Myocyte (in vitro differentiated cells): ENCODE measurements around the gene CHN1. TPM values are rescaled to one million over a fixed set of nuclear protein-coding genes. Genes with fewer than 3 reads are reported as not detected.

Source experiments
- DNase-seq: peaks from one replicate; pipeline ENCODE4 v3.0.0-alpha.2; 2012; ENCODE audit warnings: low read depth
- total RNA-seq: library from RNA; depleted of rRNA; stranded (reverse); fragments of >200 nt; gene quantifications from 2 replicates; pipeline ENCODE4 v1.2.3, GENCODE V29; 2014

CHN1 gene
- total RNA-seq, 1 donor from 2014 or later = 43.0 TPM

DNA sequence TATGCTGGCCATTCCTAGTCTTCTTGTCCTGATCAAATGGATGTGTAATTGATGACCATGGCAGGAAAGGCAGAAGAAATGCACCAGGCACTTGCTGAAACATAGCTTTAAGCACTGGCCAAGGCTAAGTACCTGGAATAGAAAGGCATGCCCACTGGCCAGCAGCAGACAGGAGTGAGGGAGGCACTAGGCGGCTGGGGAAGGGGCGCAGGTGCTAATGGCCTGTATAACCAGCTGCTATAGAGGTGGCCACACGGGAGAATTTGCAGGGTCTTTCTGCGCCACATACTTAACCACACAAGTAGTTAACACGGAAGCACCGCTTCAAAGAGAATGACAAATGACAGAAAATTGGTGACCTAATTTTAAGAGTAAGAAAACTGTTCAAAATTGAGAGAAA lies 174.6 kb downstream of the CHN1 start:
- DNase-seq = no peak

DNA sequence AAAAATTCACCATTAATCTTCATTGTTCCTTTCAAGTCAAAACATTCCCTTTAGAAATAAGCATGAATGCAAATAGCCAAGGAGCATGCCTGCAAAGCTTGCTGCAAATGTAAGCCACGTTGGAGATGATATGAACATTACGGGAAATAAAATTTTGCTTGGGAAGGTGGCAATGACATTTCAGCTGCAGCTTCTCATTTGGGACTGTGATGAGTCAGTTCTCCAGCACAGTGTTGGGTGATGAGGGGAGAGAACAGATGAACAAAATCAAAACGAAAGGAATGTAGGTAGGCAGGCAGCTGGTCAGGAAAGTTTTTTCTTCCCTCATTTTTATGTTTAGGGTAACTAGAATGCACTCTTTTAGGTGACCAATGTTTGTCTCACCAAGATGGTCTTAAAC lies 175.6 kb downstream of the CHN1 start:
- DNase-seq = no peak

DNA sequence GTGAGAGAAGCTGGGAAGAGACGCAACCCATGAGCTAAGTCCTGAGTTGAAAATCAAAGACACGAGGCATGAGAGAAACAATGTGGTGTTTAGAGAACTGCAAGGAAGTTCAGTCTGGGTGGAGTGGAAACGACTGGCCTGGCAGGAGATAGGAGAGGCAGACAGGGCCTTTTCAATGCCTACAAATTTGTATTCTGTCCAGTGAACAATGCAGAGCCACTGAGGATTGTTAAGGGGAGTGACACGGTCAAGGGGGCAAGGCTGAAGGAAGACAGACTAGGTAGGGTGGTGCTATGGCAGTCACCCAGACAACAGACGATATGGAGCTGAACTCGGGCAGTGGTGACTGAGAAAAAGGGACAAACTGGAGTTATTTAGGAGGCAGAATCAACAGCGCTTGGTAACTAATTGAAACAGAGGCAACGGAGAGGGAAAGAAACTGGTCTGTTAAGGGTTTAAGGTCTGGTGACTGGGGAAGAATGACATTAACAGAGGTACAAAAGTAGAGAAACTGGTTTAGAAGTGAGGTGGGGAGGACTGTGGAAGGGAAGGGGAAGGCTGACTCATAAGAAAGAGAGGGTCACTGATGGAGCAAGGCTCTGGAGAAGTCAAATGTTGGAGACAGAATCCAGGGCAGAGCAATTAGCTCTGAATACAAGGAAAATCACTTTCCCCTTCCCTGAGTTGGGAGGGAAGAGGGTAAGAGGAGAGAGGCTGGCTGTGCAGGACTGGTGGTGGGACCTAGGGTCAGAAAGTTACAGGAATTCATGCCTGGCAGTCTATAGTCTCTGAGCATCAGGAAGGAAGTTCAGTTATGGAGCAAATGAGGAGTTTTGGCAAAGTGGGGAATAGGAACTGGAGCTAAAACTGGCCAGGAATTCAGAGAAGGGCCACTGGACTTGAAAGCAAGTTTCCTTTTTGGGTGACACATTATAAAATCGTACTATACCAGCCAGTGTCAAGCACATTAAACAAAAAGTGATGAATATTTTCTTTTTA lies 177.5 kb downstream of the CHN1 start:
- no peak for DNase-seq

DNA sequence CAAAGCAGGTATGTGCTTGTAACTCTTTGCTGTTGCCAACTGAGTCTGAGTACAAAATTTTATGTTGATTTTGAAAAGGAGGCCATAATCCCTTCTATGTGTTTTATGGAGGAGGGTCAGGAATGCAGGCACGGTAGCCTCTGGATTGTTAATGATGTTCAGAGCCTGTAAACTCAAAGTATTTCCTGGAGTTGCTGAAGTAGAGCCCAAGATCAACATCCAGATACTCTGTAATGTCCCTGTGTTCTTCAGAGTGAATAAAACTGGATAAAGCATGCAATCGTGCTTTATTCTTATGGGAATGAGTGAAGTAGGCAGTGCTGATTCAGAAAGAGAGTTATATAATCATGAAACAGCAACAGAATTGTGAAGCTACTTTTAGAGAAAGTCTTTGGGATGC lies 179.1 kb downstream of the CHN1 start:
- DNase-seq = no peak

DNA sequence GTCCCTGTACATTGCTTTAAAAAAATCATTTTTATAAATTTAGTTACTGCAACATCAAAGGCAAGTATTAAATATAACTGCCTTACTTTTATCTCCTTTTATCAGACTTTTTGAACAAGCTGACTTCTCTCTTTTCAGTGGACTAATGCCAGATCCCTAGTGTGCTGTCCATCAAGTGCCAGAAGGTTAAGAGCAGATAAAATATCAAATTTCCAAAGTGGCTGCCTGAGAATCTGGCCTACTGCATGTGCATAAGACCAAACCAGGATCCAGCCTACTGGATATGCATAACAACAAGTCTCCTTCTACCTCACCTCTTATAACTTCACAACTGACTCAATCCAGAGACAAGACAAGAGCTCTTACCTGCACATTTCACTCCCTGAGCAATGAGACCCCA lies 181.1 kb downstream of the CHN1 start:
- DNase-seq = peak; percentile 45

DNA sequence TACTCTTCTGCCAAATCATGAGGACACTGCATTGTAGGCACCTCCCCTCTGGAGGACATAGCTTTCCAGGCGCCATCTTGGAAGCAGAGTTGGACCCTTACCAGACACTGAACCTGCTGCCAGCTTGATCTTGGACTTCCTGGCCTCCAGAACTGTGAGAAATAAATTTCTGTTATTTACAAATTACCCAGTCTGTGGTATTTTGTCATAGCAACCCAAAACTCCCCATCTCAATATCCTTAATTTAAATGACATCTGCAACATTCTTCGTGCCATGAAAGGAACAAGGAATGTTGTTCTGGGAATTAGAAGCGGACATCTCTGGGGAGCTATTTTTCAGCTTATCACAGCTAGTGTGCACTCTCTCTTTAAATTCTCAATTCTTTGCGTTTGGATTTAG lies 183.6 kb downstream of the CHN1 start:
- no peak for DNase-seq

DNA sequence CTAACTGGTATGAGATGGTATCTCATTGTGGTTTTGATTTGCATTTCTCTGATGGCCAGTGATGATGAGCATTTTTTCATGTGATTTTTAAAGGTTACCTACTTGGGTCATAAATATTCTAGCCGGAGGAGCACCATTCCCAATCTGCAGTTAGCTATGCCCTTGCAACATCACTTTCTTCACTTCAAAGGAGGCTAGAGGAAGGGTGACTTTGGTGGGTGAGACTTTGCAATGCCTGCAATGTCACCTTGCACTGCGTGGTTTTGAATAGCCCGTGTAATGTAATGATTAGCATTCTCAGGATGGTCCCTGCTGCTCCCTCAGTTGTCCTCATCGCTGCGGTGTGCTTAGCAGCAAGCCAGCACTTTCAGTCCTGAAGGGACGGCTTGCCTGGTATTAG lies 184.8 kb downstream of the CHN1 start:
- DNase-seq = no peak

DNA sequence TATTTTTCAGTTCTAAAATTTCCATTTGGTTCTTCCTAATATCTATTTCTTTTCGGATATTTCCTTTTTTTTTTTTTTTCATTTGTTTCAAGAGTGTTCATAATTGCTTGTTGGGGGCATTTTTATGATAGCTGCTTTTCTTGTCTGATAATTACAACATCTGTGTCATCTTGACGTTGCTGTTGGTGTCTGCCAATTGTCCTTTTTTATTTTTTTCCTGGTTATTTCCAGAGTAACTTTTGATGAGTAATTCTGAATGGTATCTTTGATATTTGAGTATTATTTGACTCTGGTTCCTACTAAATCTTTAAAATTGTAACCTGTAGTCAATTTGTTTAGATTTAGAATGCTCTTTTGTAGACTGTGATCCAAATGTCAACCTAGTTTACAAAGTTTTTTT lies 189.7 kb downstream of the CHN1 start:
- DNase-seq = no peak

DNA sequence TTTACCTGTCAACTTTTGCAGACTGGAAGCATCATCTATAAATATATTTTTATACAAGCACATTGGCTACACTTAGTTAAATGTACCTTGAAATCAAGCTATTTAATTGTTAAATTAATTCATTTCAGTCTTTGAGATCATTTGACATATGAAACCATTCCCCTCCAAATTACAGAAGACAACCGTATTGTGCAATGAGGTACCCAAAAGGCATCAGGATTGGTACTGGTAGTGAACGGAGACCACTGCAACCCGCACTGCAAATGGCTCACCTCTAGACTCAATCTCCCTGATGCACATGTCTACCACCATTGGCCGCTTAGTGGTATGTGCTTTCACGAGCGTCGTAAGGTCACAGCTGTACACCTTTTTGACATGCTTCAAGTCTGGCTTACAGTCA lies 193.1 kb downstream of the CHN1 start:
- DNase-seq = no peak

DNA sequence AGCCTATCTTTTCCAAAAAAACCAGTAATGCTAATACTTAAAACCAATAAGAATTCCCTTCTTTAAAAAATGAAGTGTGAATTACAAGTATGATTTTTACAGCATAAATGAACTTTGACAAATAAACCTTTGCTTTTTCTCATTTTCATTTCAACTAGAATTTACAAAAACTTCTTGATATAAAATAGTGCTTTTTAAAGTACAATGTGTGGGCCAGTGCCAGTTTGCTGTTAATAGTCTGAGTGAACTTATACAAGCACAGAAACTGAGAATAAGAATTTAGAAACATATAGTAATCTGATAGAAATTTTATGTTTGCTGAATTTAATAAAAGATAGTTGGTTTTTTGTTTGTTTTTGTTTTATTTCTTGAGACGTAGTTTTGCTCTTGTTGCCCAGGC lies 197.2 kb downstream of the CHN1 start:
- no peak for DNase-seq

DNA sequence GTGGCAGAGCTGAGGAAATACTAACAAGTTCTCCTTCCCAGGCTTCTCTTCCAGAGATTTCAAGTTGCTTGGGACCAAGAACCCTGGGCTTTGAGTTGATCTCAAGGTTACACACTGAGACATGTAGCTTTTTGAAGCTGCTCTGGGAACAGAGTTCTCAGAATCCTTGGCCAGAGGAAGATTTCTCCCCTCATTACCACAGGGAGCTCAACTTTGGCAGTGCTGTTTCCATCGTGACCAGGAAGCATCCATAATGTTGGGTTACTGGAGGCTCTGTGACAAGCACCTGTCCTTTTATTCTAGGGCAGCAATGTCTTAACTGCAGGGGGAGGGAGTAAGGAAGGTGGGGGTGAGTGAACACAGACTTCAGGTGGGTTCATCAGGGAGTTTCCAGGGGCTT lies 199.4 kb downstream of the CHN1 start:
- no peak for DNase-seq

DNA sequence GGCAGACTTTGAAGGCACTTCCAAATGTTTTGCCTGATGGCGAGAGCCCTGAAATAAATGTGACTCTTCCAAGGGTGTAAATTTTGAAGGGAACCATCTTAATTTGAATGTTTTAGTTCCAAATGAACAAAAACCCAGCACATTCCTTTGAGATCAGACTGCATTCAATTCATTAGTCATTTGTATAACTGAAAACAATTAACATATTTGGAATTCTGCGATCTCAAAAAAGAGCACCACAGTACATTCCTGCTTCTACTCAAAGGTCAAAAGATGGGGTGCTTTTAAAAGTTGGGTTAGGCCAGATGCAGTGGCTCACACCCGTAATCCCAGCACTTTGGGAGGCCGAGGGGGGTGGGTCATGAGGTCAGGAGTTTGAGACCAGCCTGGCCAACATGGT lies 202.7 kb downstream of the CHN1 start:
- DNase-seq = no peak

DNA sequence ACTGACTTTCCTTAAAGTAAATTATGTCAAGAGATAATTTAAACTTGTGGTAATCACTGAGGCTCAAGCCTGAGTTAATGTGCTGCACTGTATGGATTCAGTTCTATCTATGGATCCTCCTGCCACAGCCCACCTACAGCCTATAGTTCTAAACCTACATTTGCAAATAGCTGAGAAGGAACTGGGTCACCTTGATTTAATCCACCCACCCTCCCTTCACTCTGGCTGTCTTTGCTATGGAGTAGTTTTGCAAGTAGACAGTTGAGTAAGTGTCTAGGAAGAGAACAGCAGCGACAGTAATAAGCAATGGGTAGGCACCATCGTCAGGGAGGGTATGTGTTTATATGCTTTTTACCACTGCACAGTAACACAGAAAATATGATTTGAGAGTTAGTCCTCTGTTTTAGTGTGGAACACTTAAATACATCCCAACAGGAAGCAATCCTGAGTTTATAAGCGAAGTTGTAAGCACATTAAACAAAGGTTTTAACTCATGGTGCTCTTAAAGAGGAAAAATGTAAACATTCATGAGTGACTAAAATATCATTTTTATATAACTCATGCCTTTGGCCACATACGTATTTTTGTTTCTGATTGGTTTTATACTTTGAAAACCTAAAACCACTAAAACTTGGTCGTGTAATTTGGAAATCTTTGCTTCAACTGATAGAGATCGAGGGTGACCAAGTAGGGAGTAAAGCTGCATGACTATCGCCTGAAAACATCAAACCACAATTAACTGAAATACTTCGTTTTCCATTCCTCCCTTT lies 204.6 kb downstream of the CHN1 start:
- no peak for DNase-seq

DNA sequence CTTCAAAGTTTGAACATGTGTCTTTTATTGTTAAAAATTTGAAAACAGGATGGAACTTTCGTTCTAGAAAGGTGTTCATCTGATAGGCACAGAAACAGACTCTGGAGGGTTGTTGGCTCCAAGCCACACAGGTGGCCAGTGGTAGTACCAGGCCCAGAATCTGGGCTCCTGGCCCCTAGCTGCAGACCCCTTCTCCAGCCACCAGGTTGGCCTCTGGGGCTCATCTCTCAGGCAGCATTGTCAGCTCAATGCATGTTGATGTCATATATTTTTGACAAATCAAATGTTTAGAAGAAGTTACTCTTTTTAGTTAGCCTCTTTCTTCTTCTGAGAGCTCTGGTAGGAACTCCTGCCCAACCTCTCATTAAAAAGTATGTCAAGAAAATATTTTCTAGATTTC lies 206.4 kb downstream of the CHN1 start:
- DNase-seq = no peak

DNA sequence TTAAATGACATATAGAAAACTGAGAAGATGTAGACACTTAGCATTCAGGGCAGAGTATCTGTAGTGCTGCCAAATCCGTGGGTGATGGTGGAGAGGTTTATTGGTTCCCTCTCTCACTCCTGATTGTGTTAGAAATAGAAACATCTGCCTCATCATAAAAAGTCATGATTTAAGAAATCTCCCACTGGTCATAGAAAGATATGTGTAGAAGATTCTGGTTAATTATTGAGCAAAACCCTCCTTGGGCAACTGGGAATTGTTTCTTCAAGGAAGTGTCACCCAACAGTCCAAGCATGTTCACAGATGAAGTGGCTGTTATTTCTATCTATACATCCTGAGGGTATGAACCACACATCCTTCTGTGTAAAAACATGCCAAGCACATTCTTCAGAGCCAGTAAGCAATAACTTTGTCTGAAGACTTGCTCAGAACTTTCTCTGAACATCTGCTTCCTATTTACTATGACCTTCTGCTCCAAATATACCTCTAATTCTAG lies 207.4 kb downstream of the CHN1 start:
- DNase-seq = no peak

DNA sequence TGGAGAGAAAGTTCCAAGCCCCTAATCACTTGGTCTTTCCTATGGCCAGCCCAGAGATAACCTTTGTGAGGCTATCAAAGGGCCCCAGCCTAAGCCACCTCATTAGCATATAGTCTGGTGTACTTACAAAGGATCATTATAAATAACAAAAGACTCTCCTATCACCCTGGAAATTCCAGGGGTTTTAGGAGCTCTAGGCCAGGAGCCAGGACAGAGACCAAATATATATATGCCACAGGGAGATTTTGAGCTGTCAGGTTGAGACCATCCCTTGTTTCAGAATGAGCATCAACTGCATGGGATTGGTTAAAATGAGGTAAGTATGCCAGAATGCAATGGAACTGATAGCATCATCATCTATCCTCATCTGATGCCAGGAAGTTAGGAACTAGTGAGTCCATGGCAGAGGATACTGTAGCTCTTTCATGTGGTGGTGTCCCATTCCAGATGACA lies 208.8 kb downstream of the CHN1 start:
- no peak for DNase-seq

DNA sequence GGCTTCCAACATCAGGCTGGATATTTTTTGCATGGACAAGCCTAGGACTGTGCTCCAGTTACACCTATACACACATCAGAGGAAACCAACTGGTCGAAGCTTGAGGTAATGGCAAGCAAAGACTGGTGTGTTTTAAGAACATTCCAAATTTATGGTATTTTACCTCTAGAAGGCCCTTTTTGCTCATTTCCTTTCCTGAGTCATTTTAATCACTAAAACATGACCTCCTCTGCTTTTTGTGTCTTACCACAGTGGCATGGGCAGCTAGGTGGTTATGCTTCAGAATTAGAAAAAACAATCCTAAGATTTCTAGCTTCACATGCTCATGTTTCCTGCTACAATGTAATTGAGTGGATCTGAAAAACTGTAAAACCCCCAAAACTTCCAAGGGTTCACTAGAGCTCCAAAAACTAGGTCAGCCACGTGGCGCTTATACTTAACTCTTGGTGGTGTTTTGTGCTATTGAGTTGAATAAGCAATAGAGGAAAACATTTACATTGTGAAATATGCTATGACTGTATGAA lies 210.3 kb downstream of the CHN1 start:
- no peak for DNase-seq

DNA sequence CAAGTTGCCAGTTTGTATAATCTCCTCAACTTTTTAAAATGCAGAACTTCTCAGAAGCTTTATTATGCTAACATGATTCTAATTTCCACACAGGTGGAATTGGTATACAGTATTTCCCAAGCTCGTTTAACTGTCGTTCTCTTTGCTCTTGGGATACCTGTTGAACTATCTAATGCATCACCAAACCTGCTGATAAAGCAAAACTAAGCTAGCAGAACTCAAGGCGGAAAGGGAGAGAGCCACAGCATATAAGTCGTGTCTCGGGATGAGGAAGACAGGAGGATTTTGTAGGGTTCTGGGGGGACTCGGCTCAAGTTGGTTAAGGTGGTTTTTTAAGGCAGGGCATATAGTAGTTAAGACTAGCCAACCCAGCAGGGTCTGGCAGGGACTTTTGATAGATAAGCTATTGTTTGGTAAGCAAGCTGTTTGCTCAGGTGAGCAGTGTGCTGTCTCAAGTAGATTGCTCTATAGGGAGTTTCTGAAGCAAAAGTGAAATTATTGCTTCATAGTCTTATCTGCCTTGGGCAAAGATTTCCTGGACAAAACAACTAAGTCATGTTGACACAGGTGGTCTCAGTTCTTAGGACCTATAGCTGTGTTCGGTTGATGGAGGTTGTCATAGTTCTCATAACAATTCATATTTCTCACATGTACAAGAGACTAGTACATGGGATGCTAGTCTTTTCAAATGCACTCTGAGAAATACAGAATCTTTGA lies 212.7 kb downstream of the CHN1 start:
- no peak for DNase-seq

DNA sequence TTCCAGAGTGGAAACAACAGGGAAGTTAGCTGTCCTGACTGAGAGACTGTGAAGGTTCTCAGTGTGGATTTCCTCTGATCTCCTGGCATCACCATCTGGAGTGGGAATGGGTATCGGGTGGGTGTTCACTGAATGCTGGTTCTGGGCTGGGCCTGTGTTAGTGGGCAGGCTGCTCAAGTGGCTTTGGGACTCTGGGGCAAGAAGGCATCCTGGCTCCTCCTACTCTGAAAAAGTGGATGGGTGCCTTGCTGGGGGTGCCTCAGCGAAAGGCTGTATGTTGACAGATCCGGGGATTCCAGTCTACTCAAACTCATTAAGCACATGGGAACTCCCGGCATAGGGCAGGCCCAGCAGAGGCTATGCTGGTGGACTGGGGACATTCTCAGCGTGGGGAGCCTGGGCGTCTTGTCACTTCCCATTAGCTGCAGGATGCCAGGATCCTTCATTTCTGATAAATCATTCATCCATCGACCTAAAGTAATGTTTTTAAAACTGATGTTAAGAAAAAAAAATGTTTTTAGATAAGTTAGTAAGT lies 213.4 kb downstream of the CHN1 start:
- no peak for DNase-seq

DNA sequence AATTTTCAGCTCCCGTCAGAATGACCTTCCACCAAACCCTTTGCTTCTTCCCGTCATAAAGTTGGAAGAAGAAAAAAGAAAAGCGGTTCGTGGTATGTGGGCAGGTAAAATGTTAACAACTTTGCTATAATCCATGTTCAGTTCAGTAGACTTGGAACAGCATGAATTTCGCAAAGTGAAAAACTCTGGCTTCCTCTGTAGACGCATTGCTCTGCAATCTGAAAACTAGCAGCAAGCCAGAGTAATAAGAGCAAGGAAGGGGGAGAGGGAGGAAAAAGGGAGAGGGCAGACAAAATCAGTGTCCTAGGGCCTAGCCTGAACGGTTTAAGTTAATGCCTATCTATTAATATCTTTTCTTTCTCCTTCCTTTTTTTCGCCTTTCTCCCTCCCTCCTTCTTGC lies 214.2 kb downstream of the CHN1 start:
- no peak for DNase-seq

DNA sequence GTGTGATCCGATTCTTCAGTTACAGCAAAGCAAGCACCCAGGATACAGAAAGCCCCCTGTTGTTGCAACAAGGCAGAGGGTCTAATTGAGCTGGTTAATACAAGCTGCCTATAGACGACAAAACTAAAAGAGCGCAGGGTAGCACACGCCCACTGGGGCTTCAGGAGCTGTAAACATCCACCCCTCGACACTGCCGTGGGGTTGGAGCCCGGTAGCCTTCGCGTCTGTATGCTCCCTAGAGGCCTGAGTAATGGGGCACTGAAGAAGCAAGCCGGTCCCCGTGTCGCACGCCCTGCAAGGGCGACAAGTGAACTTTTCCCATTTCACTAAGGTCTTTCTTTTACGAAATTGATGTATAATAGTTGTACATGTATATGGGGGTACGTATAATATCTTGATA lies 216.2 kb downstream of the CHN1 start:
- no peak for DNase-seq
